IPS DF 6.9 (cell line): Measurements from ENCODE around the gene DENND4A.

ENCODE experiments used
- DNase-seq: peaks from one replicate; pipeline ENCODE4 v3.0.0-alpha.2; 2013; ENCODE audit warnings: low read depth, low spot score
- H3K27ac ChIP-seq: one replicate; pipeline ENCODE4 v1.5.1; 2013; ENCODE audit warnings: low read length, control low read depth
- H3K27me3 ChIP-seq: 2 replicates; pipeline ENCODE4 v1.6.1; 2013; ENCODE audit warnings: mild to moderate bottlenecking, low read length; ENCODE audit not compliant: control insufficient read depth, insufficient read depth
- H3K36me3 ChIP-seq: 2 replicates; pipeline ENCODE4 v1.6.1; 2013; ENCODE audit warnings: low read length; ENCODE audit not compliant: control insufficient read depth, insufficient read depth
- H3K4me1 ChIP-seq: 2 replicates; pipeline ENCODE4 v1.6.1; 2013; ENCODE audit warnings: low read length; ENCODE audit not compliant: control insufficient read depth, insufficient read depth
- H3K4me3 ChIP-seq: 2 replicates; pipeline ENCODE4 v1.5.1; 2013; ENCODE audit warnings: mild to moderate bottlenecking, low read length
- H3K9me3 ChIP-seq: 2 replicates; pipeline ENCODE4 v1.6.1; 2013; ENCODE audit warnings: low read length, inconsistent platforms; ENCODE audit not compliant: control insufficient read depth, insufficient read depth
- WGBS: extraction: QIAGEN DNeasy Blood & Tissue Kit; methylation state at CpG from one replicate; pipeline ENCODE4 v1.1.7; 2013; ENCODE audit warnings: mixed read lengths, missing lambda C conversion rate; ENCODE audit not compliant: insufficient read length, insufficient coverage; 5-methylcytosine and 5-hydroxymethylcytosine counted together

Gene DENND4A

GRCh38 chr15:65792138-65792987, at the start of gene DENND4A:
Gene DENND4A, minus strand, starts transcription at chr15:65792293. Its CDS starts 35,843 bp downstream, at chr15:65756450.
- Histone ChIP-seq H3K27ac (no peak within 1 kb of the TSS), H3K27me3 (no peaks in the 10 kb centered on the region), H3K9me3 (no peaks in the 10 kb centered on the region), H3K4me1 (no peaks in the 10 kb centered on the region), H3K4me3 (peak within 1 kb of the TSS; percentile 81; the same call in 1 of the 2 replicates), H3K36me3 (no peaks in the 10 kb centered on the region)
- peak; percentile 97 for DNase-seq
- no CpG with 5 or more reads among the region's 63 CpGs for WGBS

DNA sequence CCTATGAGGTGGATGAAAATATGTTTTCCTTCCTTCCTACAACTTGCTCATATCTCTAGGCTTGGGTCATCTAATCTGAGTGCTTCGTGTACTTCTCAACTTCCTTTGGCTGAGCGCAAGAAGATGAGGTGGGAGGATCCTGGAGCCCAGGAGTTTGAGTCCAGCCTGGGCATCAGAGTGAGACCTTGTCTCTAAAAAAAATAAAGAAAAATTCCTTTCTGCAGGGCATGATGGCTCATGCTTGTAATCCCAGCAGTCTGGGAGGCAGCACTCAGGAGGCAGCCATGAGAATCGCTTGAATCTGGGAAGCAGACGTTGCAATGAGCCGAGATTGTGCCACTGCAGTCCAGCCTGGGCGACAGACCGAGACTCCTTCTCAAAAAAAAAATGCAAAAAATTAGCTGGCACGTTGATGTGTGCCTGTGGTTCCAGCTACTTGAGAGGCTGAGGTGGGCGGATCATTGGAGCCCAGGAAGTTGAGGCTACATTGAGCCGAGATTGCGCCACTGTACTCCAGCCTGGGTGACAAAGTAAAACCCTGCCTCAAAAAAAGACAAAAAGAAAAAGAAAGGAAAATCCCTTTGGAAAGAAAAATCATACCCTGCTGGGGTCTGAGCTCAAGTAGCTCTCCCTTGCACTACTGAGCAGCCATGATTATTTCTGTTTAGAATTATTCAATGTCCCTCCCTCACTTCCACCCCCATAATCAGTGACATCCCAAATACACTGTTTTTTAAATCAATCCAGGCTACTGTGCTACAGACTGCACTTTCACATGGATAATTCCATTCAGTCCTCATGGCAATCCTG, 49.2 kb upstream of the DENND4A start:
- H3K4me1 ChIP-seq: no peaks in the 10 kb centered on the region
- no peak overlapping the region for H3K27ac ChIP-seq
- no peaks in the 10 kb centered on the region for H3K36me3 ChIP-seq
- no CpG with 5 or more reads among the region's 11 CpGs for WGBS
- no peaks in the 10 kb centered on the region for H3K9me3 ChIP-seq
- DNase-seq: no peak
- no peak overlapping the region for H3K4me3 ChIP-seq
- H3K27me3 ChIP-seq: no peaks in the 10 kb centered on the region

DNA sequence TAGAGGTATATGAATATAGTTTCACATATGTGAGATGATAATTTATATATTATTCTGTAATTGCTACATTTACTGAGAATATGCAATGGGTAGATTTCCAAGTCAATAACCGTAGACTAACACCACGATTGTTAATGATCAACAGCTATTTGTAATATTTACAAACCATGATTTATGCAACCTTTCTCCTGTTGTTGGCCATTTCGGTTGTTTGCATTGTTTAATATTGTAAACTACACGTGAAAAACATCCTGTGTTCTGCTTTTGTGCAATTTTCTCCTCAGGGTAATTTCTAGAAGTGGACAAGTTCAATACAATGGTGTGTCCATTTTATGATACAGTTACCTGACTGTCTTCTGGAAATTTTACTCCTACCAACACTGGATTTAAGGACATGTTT, 47.9 kb upstream of the DENND4A start:
- no CpG with 5 or more reads among the region's 4 CpGs for WGBS
- DNase-seq: no peak
- Histone ChIP-seq H3K4me1 (no peaks in the 10 kb centered on the region), H3K27me3 (no peaks in the 10 kb centered on the region), H3K27ac (no peak overlapping the region), H3K36me3 (no peaks in the 10 kb centered on the region), H3K9me3 (no peaks in the 10 kb centered on the region), H3K4me3 (no peak overlapping the region)

DNA sequence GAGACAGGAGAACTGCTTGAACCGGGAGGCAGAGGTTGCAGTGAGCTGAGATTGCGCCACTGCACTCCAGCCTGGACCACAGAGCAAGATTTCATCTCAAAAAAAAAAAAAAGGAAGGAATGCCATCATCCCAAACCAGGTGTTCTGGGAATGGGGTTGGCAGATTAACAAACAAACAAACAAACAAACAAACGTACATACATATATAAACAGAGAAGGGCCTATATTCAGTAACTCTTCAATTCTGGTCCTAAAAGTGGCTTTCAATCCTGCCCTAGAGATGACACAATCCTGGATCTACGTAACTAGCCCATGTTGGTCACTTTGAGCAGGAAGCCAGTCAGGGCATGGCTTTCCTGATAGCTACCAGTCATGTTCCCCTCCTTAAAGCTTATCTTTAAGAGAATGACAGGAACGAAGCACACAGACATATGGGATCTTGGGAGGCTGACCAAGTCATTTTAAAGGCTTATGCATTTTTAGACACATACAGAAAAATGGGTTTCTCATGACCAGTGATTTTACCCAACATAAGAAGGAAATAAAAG, 47.3 kb upstream of the DENND4A start:
- Histone ChIP-seq H3K27me3 (no peaks in the 10 kb centered on the region), H3K4me3 (no peak overlapping the region), H3K9me3 (no peaks in the 10 kb centered on the region), H3K36me3 (no peaks in the 10 kb centered on the region), H3K4me1 (no peaks in the 10 kb centered on the region), H3K27ac (no peak overlapping the region)
- DNase-seq: no peak
- WGBS: no CpG with 5 or more reads among the region's 5 CpGs

- Histone ChIP-seq H3K36me3 (no peaks in the 10 kb centered on the region), H3K27me3 (no peaks in the 10 kb centered on the region), H3K27ac (no peak overlapping the region), H3K9me3 (no peaks in the 10 kb centered on the region), H3K4me1 (peaks cover 1% of the 10 kb centered on the region; the same call in 1 of the 2 replicates), H3K4me3 (no peak overlapping the region)
- DNase-seq: no peak
- no CpG with 5 or more reads among the region's 6 CpGs for WGBS
Observed at GRCh38 chr15:65837301-65838294, 45.5 kb upstream of the DENND4A start.

DNA sequence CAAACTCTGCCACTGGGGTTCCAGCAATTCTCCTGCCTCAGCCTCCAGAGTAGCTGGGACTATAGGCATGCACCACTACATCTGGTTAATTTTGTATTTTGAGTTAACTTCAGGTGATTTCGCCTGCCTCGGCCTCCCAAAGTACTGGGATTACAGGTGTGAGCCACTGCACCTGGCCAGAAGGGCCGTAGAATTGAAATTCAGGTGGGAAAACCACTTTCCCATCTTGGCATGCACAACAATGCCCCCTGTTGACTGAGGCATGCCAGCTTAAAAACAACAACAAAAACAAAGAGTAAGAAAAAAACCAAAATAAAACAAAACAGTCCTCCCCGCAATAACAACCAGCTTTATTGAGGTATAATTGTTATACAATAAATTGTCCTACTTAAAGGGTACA, 44.6 kb upstream of the DENND4A start:
- no peaks in the 10 kb centered on the region for H3K9me3 ChIP-seq
- H3K4me1 ChIP-seq: peaks cover 1% of the 10 kb centered on the region; the same call in 1 of the 2 replicates
- WGBS: no CpG with 5 or more reads among the region's 4 CpGs
- no peak overlapping the region for H3K27ac ChIP-seq
- no peaks in the 10 kb centered on the region for H3K36me3 ChIP-seq
- no peaks in the 10 kb centered on the region for H3K27me3 ChIP-seq
- H3K4me3 ChIP-seq: no peak overlapping the region
- DNase-seq: no peak

GRCh38 chr15:65835447-65835846, 43.4 kb upstream of the DENND4A start:
- H3K4me3 ChIP-seq: no peak overlapping the region
- no CpG with 5 or more reads among the region's 4 CpGs for WGBS
- no peaks in the 10 kb centered on the region for H3K9me3 ChIP-seq

DNA sequence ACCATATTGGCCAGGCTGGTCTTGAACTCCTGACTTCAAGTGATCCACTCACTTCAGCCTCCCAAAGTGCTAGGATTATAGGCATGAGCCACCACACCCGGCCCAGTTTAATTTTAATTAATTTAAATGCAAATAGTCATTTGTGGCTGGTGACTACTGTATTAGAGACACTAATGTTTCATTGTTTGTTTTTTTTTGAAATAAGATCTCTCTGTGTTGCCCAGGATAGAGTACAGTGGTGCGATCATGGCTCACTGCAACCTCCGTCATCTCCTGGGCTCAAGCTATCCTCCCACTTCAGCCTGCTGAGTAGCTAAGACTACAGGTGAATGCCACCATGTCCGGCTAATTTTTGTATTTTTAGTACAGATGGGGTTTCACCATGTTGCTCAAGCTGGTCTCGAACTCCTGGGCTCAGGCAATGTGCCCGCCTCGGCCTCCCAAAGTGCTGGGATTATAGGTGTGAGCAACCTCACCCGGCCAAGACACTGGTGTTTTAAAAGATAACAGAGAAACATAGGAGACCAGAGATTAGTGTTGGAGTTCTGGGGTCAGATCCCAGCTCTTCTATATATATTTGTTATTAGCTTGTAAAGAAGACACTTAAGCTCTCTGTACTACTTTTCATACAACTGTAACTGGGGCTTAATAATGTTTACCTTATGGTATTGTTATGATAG, 42.6 kb upstream of the DENND4A start:
- WGBS: no CpG with 5 or more reads among the region's 8 CpGs
- Histone ChIP-seq H3K4me1 (peaks cover 1% of the 10 kb centered on the region; the same call in 1 of the 2 replicates), H3K27ac (no peak overlapping the region), H3K4me3 (no peak overlapping the region), H3K9me3 (no peaks in the 10 kb centered on the region), H3K27me3 (no peaks in the 10 kb centered on the region), H3K36me3 (no peaks in the 10 kb centered on the region)
- no peak for DNase-seq

More at GRCh38 chr15:65835447-65835846, 43.4 kb upstream of the DENND4A start:
- no peak for DNase-seq
- Histone ChIP-seq H3K27ac (no peak overlapping the region), H3K27me3 (no peaks in the 10 kb centered on the region), H3K4me1 (peaks cover 1% of the 10 kb centered on the region; the same call in 1 of the 2 replicates), H3K36me3 (no peaks in the 10 kb centered on the region)

DNA sequence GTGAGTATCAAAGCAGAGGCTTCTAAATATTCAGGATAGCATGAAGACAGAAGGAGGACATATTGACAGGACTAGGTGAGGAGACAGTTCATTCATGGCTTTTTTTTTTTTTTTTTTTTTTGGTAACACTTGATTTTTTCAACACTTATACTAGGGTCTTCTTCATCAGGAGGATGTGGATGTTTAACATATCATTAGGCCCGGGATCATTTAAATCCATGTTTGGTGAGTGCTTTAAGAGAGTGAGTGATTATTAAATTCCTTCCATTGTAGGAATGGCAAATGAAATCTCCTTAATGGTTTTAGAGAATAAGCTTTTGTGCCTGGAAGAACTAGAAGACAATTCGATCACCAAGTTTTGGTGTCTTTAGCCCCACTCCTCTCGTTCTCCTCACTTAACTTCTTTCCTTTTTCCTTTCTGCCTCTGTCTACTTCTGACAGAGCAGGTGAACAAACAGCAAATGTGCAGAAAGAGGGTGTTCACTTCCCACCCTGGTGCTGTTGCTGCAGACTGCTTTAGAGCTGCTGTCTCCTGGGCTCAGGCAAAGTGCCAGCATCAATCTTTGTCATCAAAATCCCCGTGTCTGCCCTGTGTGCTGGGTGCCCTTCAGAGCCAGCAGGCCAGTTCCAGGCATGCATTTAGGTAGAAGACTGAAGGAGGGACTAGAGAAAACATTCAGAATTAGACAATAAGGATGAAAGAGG, 41.6 kb upstream of the DENND4A start:
- Histone ChIP-seq H3K4me3 (no peak overlapping the region), H3K4me1 (peaks cover 1% of the 10 kb centered on the region; the same call in 1 of the 2 replicates), H3K27me3 (no peaks in the 10 kb centered on the region), H3K27ac (no peak overlapping the region), H3K36me3 (no peaks in the 10 kb centered on the region), H3K9me3 (no peaks in the 10 kb centered on the region)
- no CpG with 5 or more reads among the region's 4 CpGs for WGBS
- DNase-seq: no peak
